ENCODE results near the gene TM2D3. TPM values are rescaled to one million over a fixed set of nuclear protein-coding genes. Genes with fewer than 3 reads are reported as not detected.

The TM2D3 gene
- total RNA-seq, 4 donors from 2014 or later = 38.2 to 58.3 (median 50.7) TPM

DNA sequence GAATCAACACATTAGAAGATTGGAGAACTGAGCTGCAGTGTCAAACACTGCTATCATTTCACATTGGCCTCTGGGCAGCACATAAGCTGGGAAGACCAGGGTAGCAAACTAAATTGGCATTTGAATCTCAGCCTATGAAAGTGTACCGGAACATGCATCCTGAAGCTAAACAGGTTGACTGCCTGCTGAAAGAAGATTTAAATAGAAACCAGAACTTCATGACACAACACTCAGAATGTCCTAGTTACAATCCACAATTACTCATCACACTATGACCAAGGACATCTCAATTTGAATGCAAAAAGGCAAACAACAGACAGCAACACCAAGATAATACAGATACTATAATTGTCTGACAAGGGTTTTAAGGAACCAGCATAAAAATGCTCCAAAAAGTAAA is 26.2 kb downstream of the TM2D3 start:
- 44 to 50% methylated on average over 1 of the region's 1 CpG for WGBS, 2 donors (ENCODE audit: low coverage in 1 of 2)
- ATAC-seq = no peak
- no peak for TF ChIP-seq EP300 (IDR thresholded peaks at IDR 0.05)
- TF ChIP-seq POLR2AphosphoS5 (IDR thresholded peaks at IDR 0.05) = no peak
- no peak for TF ChIP-seq CTCF (IDR thresholded peaks at IDR 0.05)
- H3K27me3 ChIP-seq = no peaks in the 10 kb centered on the region
- no peak overlapping the region for H3K4me3 ChIP-seq
- H3K4me1 ChIP-seq = peaks cover 0 to 3% (median 0%) of the 10 kb centered on the region in 3 donors
- no peak overlapping the region for H3K27ac ChIP-seq
- peaks cover 0 to 7% (median 0%) of the 10 kb centered on the region in 3 donors for H3K9me3 ChIP-seq
- H3K36me3 ChIP-seq = peaks cover 0 to 9% of the 10 kb centered on the region in 2 donors

DNA sequence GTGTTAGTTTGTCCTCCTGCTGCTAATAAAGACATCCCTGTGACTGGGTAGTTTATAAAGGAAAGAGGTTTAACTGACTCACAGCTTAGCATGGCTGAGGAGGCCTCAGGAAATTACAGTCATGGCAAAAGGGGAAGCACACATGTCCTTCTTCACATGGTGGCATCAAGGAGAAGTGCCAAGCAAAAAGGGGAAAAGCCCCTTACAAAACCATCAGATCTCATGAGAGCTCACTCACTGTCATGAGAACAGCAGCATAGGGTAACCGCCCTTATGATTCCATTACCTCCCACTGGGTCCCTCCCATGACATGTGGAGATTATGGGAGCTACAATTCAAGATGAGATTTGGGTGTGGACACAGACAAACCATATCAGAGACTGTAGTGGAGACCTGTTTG is 27.0 kb downstream of the TM2D3 start:
- Histone ChIP-seq H3K36me3 (peaks cover 0 to 9% of the 10 kb centered on the region in 2 donors), H3K4me1 (peaks cover 0 to 11% (median 0%) of the 10 kb centered on the region in 3 donors), H3K27me3 (no peaks in the 10 kb centered on the region), H3K27ac (no peak overlapping the region), H3K4me3 (no peak overlapping the region), H3K9me3 (peaks cover 0 to 7% (median 0%) of the 10 kb centered on the region in 3 donors)
- WGBS, 2 donors (ENCODE audit: low coverage in 1 of 2) = 100% methylated on average over 1 of the region's 1 CpG
- no peak for ATAC-seq
- TF ChIP-seq EP300 (IDR thresholded peaks at IDR 0.05) (no peak), CTCF (IDR thresholded peaks at IDR 0.05) (no peak), POLR2A (IDR thresholded peaks at IDR 0.05) (no peak), POLR2AphosphoS5 (IDR thresholded peaks at IDR 0.05) (no peak)

- Histone ChIP-seq H3K27me3 (no peaks in the 10 kb centered on the region), H3K36me3 (peaks cover 0 to 9% of the 10 kb centered on the region in 2 donors), H3K4me3 (no peak overlapping the region), H3K9me3 (peaks cover 0 to 7% (median 0%) of the 10 kb centered on the region in 3 donors), H3K27ac (no peak overlapping the region), H3K4me1 (peaks cover 0 to 14% (median 0%) of the 10 kb centered on the region in 3 donors)
- no peak for TF ChIP-seq POLR2A (IDR thresholded peaks at IDR 0.05)
- no peak for TF ChIP-seq CTCF (IDR thresholded peaks at IDR 0.05)
- 93 to 98% methylated on average over 6 of the region's 6 CpGs for WGBS, 2 donors (ENCODE audit: low coverage in 1 of 2)
- ATAC-seq = no peak
Observed at GRCh38 chr15:101623367-101624304, 28.5 kb downstream of the TM2D3 start.

DNA sequence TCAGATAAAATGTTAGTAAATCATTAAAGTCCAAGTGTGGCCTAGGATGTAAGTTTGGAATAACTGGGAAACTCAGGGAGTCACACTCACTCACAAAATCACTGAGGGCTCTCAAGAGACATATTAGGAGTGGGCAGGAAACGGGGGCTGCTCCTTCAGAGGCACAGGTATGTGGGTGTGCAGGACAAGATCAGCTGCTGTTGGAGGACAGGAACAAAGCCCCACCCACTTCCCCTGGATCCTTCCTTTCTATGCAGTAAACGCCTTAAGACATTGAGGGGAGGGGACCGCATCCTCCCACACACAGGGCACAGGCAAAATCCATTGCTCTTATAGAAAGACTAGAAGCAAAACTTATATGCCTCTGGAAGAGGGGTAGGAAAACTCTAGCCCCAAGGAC is 30.2 kb downstream of the TM2D3 start:
- Histone ChIP-seq H3K27me3 (no peaks in the 10 kb centered on the region), H3K4me1 (peaks cover 0 to 14% (median 0%) of the 10 kb centered on the region in 3 donors), H3K27ac (peak overlapping the region in 1 of 4 donors; percentile 65), H3K9me3 (peaks cover 0 to 7% (median 0%) of the 10 kb centered on the region in 3 donors), H3K4me3 (no peak overlapping the region), H3K36me3 (peaks cover 0 to 9% of the 10 kb centered on the region in 2 donors)
- WGBS, 2 donors (ENCODE audit: low coverage in 1 of 2) = 14 to 40% methylated on average over 1 of the region's 3 CpGs
- ATAC-seq = no peak
- TF ChIP-seq POLR2AphosphoS5 (IDR thresholded peaks at IDR 0.05) (no peak), EP300 (IDR thresholded peaks at IDR 0.05) (no peak), POLR2A (IDR thresholded peaks at IDR 0.05) (no peak), CTCF (IDR thresholded peaks at IDR 0.05) (no peak)

Data from gastroesophageal sphincter (tissue), 4 donors.